ENCODE results near the gene C20orf96.
"Not testable (repeated sequence)": the region's sequence is repeated elsewhere in the genome, so short reads cannot be mapped to it uniquely, and the experiment has no call there.

Gene C20orf96

GRCh38 chr20:278607-279571, 11.7 kb downstream of the C20orf96 start:
- DNase-seq (ENCODE audit: low spot score): peak; percentile 61

- DNase-seq (ENCODE audit: low spot score): no peak
Measured at GRCh38 chr20:278181-278580, 12.4 kb downstream of the C20orf96 start.

GRCh38 chr20:277496-277781, 13.1 kb downstream of the C20orf96 start:
- no peak for DNase-seq (ENCODE audit: low spot score)

- no peak for DNase-seq (ENCODE audit: low spot score)
Measured at GRCh38 chr20:276620-277495, 13.7 kb downstream of the C20orf96 start.

GRCh38 chr20:275791-276190, 14.8 kb downstream of the C20orf96 start:
- DNase-seq (ENCODE audit: low spot score): no peak

- DNase-seq (ENCODE audit: low spot score): no peak
Measured at GRCh38 chr20:273884-274283, 16.7 kb downstream of the C20orf96 start.

GRCh38 chr20:272718-273117, 17.8 kb downstream of the C20orf96 start:
- DNase-seq (ENCODE audit: low spot score): no peak

- DNase-seq (ENCODE audit: low spot score): no peak
Measured at GRCh38 chr20:271528-271927, 19.0 kb downstream of the C20orf96 start.

- no peak for DNase-seq (ENCODE audit: low spot score)
Measured at GRCh38 chr20:271069-271468, 19.5 kb downstream of the C20orf96 start.

GRCh38 chr20:270517-270916, 20.0 kb downstream of the C20orf96 start:
- DNase-seq (ENCODE audit: low spot score): no peak

GRCh38 chr20:266596-267562, 23.7 kb downstream of the C20orf96 start:
- DNase-seq (ENCODE audit: low spot score): peak; percentile 86

GRCh38 chr20:263701-264100, 26.8 kb downstream of the C20orf96 start:
- no peak for DNase-seq (ENCODE audit: low spot score)

- no peak for DNase-seq (ENCODE audit: low spot score)
Measured at GRCh38 chr20:259981-260380, 30.6 kb downstream of the C20orf96 start.

- no peak for DNase-seq (ENCODE audit: low spot score)
Measured at GRCh38 chr20:258963-259362, 31.6 kb downstream of the C20orf96 start.

- no peak for DNase-seq (ENCODE audit: low spot score)
Measured at GRCh38 chr20:258269-258858, 32.2 kb downstream of the C20orf96 start.

GRCh38 chr20:257419-257818, 33.1 kb downstream of the C20orf96 start, which contains the start of gene DEFB132:
DEFB132 (plus strand) TSS chr20:257724; CDS start chr20:257779, 55 bp downstream.
- DNase-seq (ENCODE audit: low spot score): no peak

- not testable (repeated sequence) for DNase-seq (ENCODE audit: low spot score)
Measured at GRCh38 chr20:253447-253846, 37.1 kb downstream of the C20orf96 start.

GRCh38 chr20:252801-253200, 37.7 kb downstream of the C20orf96 start:
- no peak for DNase-seq (ENCODE audit: low spot score)

GRCh38 chr20:251354-251753, 39.2 kb downstream of the C20orf96 start:
- DNase-seq (ENCODE audit: low spot score): no peak

GRCh38 chr20:242905-243304, 47.6 kb downstream of the C20orf96 start:
- DNase-seq (ENCODE audit: low spot score): no peak

- no peak for DNase-seq (ENCODE audit: low spot score)
Measured at GRCh38 chr20:237929-238328, 52.6 kb downstream of the C20orf96 start.
